ENCODE results near the gene YWHAB.
"Not testable (repeated sequence)": the region's sequence is repeated elsewhere in the genome, so short reads cannot be mapped to it uniquely, and the experiment has no call there.

The YWHAB gene

GRCh38 chr20:44885392-44886265 is at the start of gene YWHAB:
Gene YWHAB, plus strand, starts transcription at chr20:44885705. Its CDS starts 15,829 bp downstream, at chr20:44901534.
- DNase-seq (ENCODE audit: low read depth in 3 of 3): peak; percentile 95 to 97 (median 97)

- DNase-seq (ENCODE audit: low read depth in 3 of 3): no peak
Measured at GRCh38 chr20:44836601-44837120, 48.8 kb upstream of the YWHAB start.

DNA sequence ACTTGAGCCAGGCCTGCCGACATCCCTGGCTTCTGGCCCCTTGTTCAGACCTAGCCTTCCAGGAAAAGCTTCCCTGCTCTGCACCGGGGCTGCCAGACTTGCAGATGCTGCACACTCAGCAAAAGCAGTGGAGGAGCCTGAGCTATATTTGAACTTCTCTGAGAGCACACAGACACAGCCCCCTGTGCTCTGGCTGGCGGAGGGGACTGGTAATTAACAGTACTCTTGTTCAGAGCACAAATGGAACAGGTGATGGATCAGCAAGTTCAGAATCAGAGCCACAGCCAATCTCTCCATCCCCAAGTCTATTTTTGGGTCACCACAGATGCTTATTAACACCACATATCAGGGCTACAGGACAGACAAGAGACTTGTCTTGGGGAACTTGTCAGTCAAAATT is 47.6 kb upstream of the YWHAB start:
- no peak for DNase-seq (ENCODE audit: low read depth in 3 of 3)

- no peak for DNase-seq (ENCODE audit: low read depth in 3 of 3)
Measured at GRCh38 chr20:44838521-44838920, 47.0 kb upstream of the YWHAB start.

GRCh38 chr20:44839481-44839880 is 46.0 kb upstream of the YWHAB start:
- no peak for DNase-seq (ENCODE audit: low read depth in 3 of 3)

GRCh38 chr20:44840826-44841225 is 44.7 kb upstream of the YWHAB start:
- DNase-seq (ENCODE audit: low read depth in 3 of 3): no peak

DNA sequence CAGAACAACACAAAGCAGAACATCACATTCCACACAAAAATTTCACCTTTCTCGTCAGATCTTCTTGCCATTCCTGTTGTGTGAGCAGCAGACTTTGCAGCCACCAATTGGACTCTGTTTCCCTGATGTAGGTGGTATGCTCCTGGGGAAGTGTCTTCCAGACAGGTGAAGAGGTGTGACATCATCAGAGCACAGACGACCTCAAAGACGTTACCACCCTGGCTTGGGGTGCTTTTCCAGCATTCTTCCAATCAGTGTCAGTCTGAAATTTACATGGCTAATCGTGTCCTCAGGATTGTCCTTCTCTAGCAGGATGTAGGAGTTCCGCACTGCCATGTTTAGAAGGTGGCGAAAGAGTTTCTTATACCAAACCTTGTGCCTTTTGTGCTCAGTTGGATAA is 43.5 kb upstream of the YWHAB start:
- DNase-seq (ENCODE audit: low read depth in 3 of 3): no peak

- no peak for DNase-seq (ENCODE audit: low read depth in 3 of 3)
Measured at GRCh38 chr20:44843876-44844275, 41.6 kb upstream of the YWHAB start.

DNA sequence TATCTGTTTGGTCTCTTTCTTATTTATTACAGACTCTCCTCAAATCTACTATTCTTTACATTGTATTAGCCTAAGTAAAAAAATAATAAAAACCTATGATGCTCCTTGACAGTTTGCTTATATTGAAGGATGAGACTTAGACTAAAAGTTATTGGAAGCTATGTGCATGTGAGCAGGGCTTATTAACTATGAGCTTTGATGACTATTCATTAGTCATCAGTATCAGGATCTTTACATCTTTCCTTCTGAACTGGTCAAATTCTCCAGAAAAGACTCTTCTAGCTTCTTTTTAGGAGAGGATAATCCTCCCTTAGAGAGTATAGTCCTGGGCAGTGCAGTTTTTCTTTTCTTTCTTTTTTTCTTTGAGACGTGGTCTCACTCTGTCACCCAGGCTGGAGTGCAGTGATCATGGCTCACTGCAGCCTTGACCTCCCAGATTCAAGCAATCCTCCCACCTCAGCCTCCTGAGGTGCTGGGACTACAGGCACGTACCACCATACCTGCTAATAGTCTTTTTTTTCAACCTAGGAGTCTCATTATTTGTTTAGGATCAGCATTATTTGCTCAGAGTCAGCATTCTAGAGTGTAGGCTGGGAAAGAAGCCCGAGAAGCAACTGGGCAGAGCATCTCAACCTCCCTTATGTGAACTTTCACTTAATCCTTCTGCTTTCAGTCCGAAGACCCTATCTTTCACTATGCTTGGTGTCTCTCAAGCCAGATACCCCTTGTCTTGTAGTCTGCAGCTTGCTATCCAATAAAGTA is 37.1 kb upstream of the YWHAB start:
- DNase-seq (ENCODE audit: low read depth in 3 of 3): no peak

- DNase-seq (ENCODE audit: low read depth in 3 of 3): no peak
Measured at GRCh38 chr20:44849703-44850102, 35.8 kb upstream of the YWHAB start.

- no peak for DNase-seq (ENCODE audit: low read depth in 3 of 3)
Measured at GRCh38 chr20:44850272-44850671, 35.2 kb upstream of the YWHAB start.

DNA sequence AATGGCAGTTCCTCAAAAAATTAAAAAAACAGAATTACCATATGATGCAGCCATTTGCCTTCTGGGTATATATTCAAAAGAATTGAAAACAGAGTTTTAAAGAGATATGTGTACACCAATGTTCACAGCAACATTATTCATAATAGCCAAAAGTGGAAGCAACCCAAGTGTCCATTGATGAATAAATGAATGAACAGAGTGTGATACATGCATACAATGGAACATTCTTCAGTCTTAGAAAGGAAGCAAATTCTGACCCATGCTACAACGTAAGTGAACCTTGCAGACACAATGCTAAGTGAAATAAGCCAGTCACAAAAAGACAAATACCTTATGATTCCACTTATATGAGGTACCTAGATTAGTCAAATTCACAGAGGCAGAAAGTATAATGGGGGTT is 34.7 kb upstream of the YWHAB start:
- DNase-seq (ENCODE audit: low read depth in 3 of 3): no peak

GRCh38 chr20:44851545-44851944 is 34.0 kb upstream of the YWHAB start:
- DNase-seq (ENCODE audit: low read depth in 3 of 3): no peak

DNA sequence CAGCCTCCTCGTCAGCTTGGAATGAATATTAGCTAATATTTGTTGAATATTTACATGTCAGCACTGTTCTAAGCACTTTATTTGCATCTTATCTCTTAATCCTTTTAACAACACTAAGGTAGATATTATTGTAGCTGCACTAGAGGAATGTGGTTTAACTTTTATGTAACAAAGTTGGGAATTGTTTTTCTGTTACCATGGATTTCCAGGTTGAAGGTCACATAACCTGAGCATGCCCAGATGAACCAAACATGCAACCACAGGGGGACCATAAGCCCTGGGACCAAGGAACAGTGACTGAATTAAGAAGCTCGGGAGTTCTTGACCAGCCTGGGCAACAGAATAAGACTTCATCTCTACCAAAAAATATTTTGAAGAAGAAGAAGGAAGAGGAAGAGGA is 29.1 kb upstream of the YWHAB start:
- DNase-seq (ENCODE audit: low read depth in 3 of 3): no peak

DNA sequence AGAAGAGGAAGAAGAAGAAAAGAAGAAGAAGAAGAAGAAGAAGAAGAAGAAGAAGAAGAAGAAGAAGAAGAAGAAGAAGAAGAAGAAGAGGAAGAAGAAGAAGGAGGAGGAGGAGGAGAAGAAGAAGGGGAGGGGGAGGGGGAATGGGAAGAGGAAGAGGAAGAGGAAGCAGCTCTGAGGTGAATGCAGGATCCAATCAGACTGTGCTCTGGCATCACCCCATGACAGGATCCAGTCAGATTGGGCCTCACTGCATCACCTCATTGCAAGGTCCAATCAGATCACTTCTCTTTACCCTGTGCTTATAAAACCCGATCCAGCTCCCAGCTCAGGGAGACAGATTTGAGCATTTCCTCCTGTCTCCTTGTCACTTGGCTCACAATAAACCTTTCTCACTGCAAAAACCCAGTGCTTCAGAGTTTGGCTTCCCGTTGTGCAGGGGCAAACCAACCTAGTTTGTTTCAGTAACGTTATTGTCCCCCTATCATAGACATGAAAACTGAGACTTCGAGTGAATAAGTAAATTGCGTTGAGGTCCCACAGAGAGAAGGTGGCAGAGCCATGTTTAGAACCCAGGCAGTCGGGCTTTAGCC is 28.6 kb upstream of the YWHAB start:
- no peak for DNase-seq (ENCODE audit: low read depth in 3 of 3)

GRCh38 chr20:44858606-44859360 is 26.7 kb upstream of the YWHAB start:
- no peak for DNase-seq (ENCODE audit: low read depth in 3 of 3)

GRCh38 chr20:44861531-44862006 is 23.9 kb upstream of the YWHAB start:
- DNase-seq (ENCODE audit: low read depth in 3 of 3): no peak

GRCh38 chr20:44862286-44862685 is 23.2 kb upstream of the YWHAB start:
- DNase-seq (ENCODE audit: low read depth in 3 of 3): no peak

DNA sequence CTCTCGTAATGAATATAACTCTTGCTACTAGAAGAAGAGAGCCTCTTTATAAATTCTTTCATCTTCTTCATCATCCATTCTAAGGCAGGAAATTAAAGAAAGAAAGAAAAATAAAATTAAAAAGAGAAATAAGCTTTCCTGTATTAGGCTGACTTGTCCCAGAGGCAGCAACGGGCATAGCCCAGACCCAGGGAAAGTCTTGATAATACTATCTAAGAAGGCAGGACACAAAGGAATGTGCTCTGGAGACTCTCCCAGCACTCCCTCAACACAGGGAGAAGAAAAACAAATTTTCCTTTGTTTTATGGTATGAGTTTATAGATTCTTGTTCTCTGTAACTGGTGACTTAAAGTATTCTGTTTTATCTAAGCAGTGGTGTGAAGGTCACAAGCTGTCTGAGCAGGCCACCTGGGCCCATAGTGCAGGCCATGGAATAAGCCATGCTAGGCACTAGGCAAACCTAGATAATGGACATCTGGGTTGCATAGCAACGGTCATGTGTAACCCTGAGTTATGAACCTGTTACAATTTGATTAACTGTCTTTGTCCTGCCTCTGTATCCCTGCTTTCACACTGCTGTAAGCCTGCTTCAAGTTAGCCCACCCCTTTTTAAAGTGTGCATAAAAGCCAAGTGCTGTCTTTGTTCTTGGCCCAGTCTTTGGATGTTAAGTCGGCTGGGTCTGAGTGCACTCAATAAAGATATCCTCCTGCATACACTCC is 22.0 kb upstream of the YWHAB start:
- not testable (repeated sequence) for DNase-seq (ENCODE audit: low read depth in 3 of 3)

GRCh38 chr20:44864493-44864892 is 21.0 kb upstream of the YWHAB start:
- DNase-seq (ENCODE audit: low read depth in 3 of 3): not testable (repeated sequence)
